NCI-H146 treated with DMSO at 0.1 percent for 48 hours (cell line): Measurements from ENCODE around the gene FAM174C.
"Not testable (repeated sequence)": the region's sequence is repeated elsewhere in the genome, so short reads cannot be mapped to it uniquely, and the experiment has no call there.

Source experiments
- DNase-seq: peaks from one replicate; lab custom pipeline; 2025; ENCODE audit not compliant: unreplicated experiment; lab: John Stamatoyannopoulos, UW

Gene FAM174C

GRCh38 chr19:1296575-1297271 is 21.4 kb downstream of the FAM174C start:
- no peak for DNase-seq

GRCh38 chr19:1298235-1298634 is 22.9 kb downstream of the FAM174C start:
- DNase-seq = no peak

- DNase-seq = no peak
Measured at GRCh38 chr19:1299801-1300200, 24.5 kb downstream of the FAM174C start.

GRCh38 chr19:1300744-1301490 is 25.6 kb downstream of the FAM174C start:
- no peak for DNase-seq

- DNase-seq = no peak
Measured at GRCh38 chr19:1302533-1303239, 27.4 kb downstream of the FAM174C start.

GRCh38 chr19:1304197-1304924 is 29.0 kb downstream of the FAM174C start:
- no peak for DNase-seq

GRCh38 chr19:1305354-1305753 is 30.0 kb downstream of the FAM174C start:
- DNase-seq = not testable (repeated sequence)

GRCh38 chr19:1307320-1307719 is 32.0 kb downstream of the FAM174C start:
- DNase-seq = no peak

GRCh38 chr19:1307755-1308303 is 32.5 kb downstream of the FAM174C start:
- DNase-seq = no peak

GRCh38 chr19:1308718-1309117 is 33.4 kb downstream of the FAM174C start:
- DNase-seq = no peak

GRCh38 chr19:1309977-1310852 is 34.9 kb downstream of the FAM174C start:
- no peak for DNase-seq

- no peak for DNase-seq
Measured at GRCh38 chr19:1310853-1311180, 35.5 kb downstream of the FAM174C start.

GRCh38 chr19:1311543-1312091 is 36.3 kb downstream of the FAM174C start:
- no peak for DNase-seq

GRCh38 chr19:1312767-1313694 is 37.7 kb downstream of the FAM174C start:
- DNase-seq = no peak

- DNase-seq = no peak
Measured at GRCh38 chr19:1313695-1314613, 38.6 kb downstream of the FAM174C start.

- no peak for DNase-seq
Measured at GRCh38 chr19:1315470-1316166, 40.3 kb downstream of the FAM174C start.

- DNase-seq = no peak
Measured at GRCh38 chr19:1316466-1316865, 41.1 kb downstream of the FAM174C start.
